ENCODE measurements around the gene FRMD8. TPM values are rescaled to one million over a fixed set of nuclear protein-coding genes. Genes with fewer than 3 reads are reported as not detected.

The FRMD8 gene
- total and polyA plus RNA-seq, 2 experiments from 2014 or later, result 7.0 to 35.4 TPM

- Histone ChIP-seq H4K20me1 (replicated peaks; ENCODE audit: insufficient read depth) (no peaks in the 10 kb centered on the region), H3K36me3 (ENCODE audit: insufficient read depth) (no peaks in the 10 kb centered on the region), H3K27me3 (ENCODE audit: insufficient read depth) (no peaks in the 10 kb centered on the region), H3K27ac (ENCODE audit: low read depth) (no peak overlapping the region), H2AFZ (no peak overlapping the region), H3K9me2 (ENCODE audit: insufficient read depth) (no peaks in the 10 kb centered on the region), H3F3A (replicated peaks; ENCODE audit: low read depth) (0 out of 2 replicates have a peak, but pooled peaks cover 6% of the 10 kb centered on the region), H3K4me2 (no peak overlapping the region), H3K79me2 (replicated peaks; ENCODE audit: insufficient read depth) (no peaks in the 10 kb centered on the region), H3K4me1 (ENCODE audit: insufficient read depth) (peaks cover 13% of the 10 kb centered on the region), H3K4me3 (no peak overlapping the region)
- DNase-seq (ENCODE audit: low spot score), result no peak
- H3K36me3 Mint-ChIP-seq (ENCODE audit: low read depth), result no peaks in the 10 kb centered on the region
- no peak for ATAC-seq
- H3K4me3 Mint-ChIP-seq, result no peak overlapping the region; the same call in 2 of the 3 replicates
- no peak overlapping the region for H3K27ac Mint-ChIP-seq
- TF ChIP-seq EZH2 (IDR thresholded peaks at IDR 0.05; ENCODE audit: low read depth, unreplicated experiment), result no peak
- TF ChIP-seq REST (IDR thresholded peaks at IDR 0.05; ENCODE audit: unreplicated experiment), result no peak
- no peak for TF ChIP-seq ZNF331 (CRISPR knock-in tag; IDR thresholded peaks at IDR 0.05; ENCODE audit: low read depth)
- H3K27me3 Mint-ChIP-seq (ENCODE audit: insufficient read depth, low read depth, poor library complexity), result peaks cover 18% of the 10 kb centered on the region
- peaks cover 23% of the 10 kb centered on the region for H3K4me1 Mint-ChIP-seq
- H3K9me3 Mint-ChIP-seq, result no peaks in the 10 kb centered on the region
Observed at GRCh38 chr11:65384301-65384889, 2.0 kb upstream of the FRMD8 start.

- peaks cover 10% of the 10 kb centered on the region; the same call in 1 of the 2 replicates for H3K4me1 ChIP-seq (ENCODE audit: insufficient read depth)
- Mint-ChIP-seq H3K4me3 (no peak overlapping the region), H3K27me3 (ENCODE audit: insufficient read depth, low read depth, poor library complexity) (peaks cover 7% of the 10 kb centered on the region), H3K27ac (no peak overlapping the region), H3K36me3 (ENCODE audit: low read depth) (no peaks in the 10 kb centered on the region; the same call in 2 of the 3 replicates), H3K9me3 (no peaks in the 10 kb centered on the region), H3K4me1 (peaks cover 22% of the 10 kb centered on the region)
- no peak for TF ChIP-seq NANOG (IDR thresholded peaks at IDR 0.05; ENCODE audit: borderline replicate concordance)
- TF ChIP-seq STAT1 (IDR thresholded peaks at IDR 0.05; ENCODE audit: unreplicated experiment), result no peak
- no peak for TF ChIP-seq ZNF114 (CRISPR knock-in tag; IDR thresholded peaks at IDR 0.05)
- TF ChIP-seq ETS1 (IDR thresholded peaks at IDR 0.05), result no peak
- TF ChIP-seq POLR2AphosphoS5 (IDR thresholded peaks at IDR 0.05; ENCODE audit: low read depth), result no peak
- DNase-seq (ENCODE audit: low spot score) (no peak), ATAC-seq (no peak)
- no peaks in the 10 kb centered on the region for H4K20me1 ChIP-seq (replicated peaks; ENCODE audit: insufficient read depth)
- H3K4me3 ChIP-seq, result no peak overlapping the region
- no peaks in the 10 kb centered on the region for H3K79me2 ChIP-seq (replicated peaks; ENCODE audit: insufficient read depth)
- H3K4me2 ChIP-seq, result no peak overlapping the region
- no peaks in the 10 kb centered on the region for H3K9me2 ChIP-seq (ENCODE audit: insufficient read depth)
- H3K27me3 ChIP-seq (ENCODE audit: insufficient read depth), result no peaks in the 10 kb centered on the region
- H3K27ac ChIP-seq (ENCODE audit: low read depth), result no peak overlapping the region
- H3F3A ChIP-seq (replicated peaks; ENCODE audit: low read depth), result 0 out of 2 replicates have a peak, but pooled peaks cover 6% of the 10 kb centered on the region
- H2AFZ ChIP-seq, result no peak overlapping the region
- H3K36me3 ChIP-seq (ENCODE audit: insufficient read depth), result no peaks in the 10 kb centered on the region
Observed at GRCh38 chr11:65388731-65389130, 2.3 kb downstream of the FRMD8 start.
